H1 (cell line): Measurements from ENCODE around the gene MCAT. TPM values are rescaled to one million over a fixed set of nuclear protein-coding genes. Genes with fewer than 3 reads are reported as not detected.

Experiments used
- CBX8 ChIP-seq: fragments of 300-800, 300-1000 bp; sonication (generic); IDR thresholded peaks from 2 replicates; pipeline ENCODE4 v1.7.1; 2016; ENCODE audit warnings: low read depth, low read length, borderline replicate concordance
- EGR1 ChIP-seq: IDR thresholded peaks from 2 replicates; pipeline ENCODE4 v1.6.1; 2011; ENCODE audit warnings: low read depth, low read length, borderline replicate concordance
- JUN ChIP-seq: IDR thresholded peaks from 2 replicates; pipeline ENCODE4 v1.6.1; 2011; ENCODE audit warnings: low read depth, mild to moderate bottlenecking, improper control_type of control experiment, low read length
- NRF1 ChIP-seq: IDR thresholded peaks from 2 replicates; pipeline ENCODE4 v1.6.1; 2011; ENCODE audit warnings: mild to moderate bottlenecking, low read depth, low read length, improper control_type of control experiment
- POU5F1 ChIP-seq: IDR thresholded peaks from 2 replicates; pipeline ENCODE4 v1.6.1; 2011; ENCODE audit warnings: low read depth, mild to moderate bottlenecking, low read length, moderate library complexity
- RAD21 ChIP-seq, 2 experiments: IDR thresholded peaks in 1 of 2; conservative IDR thresholded peaks in 1 of 2; 2 replicates each; pipeline ENCODE4 v1.6.1; 2011; ENCODE audit warnings: low read depth in 2 of 2, low read length in 2 of 2, improper control_type of control experiment in 1 of 2, inconsistent platforms in 1 of 2, mild to moderate bottlenecking in 1 of 2, moderate library complexity in 1 of 2
- SP2 ChIP-seq: IDR thresholded peaks from 2 replicates; pipeline ENCODE4 v1.6.1; 2012; ENCODE audit warnings: mild to moderate bottlenecking, low read length, inconsistent platforms
- polyA plus RNA-seq, 7 experiments: library from polyadenylated mRNA; depleted of rRNA in 3 of 7; stranded (reverse) in 5 of 7; unstranded in 2 of 7; fragments of >200 nt in 5 of 7; fragments of 200-250 nt in 2 of 7; gene quantifications; 1 replicate in 5 of 7; 2 replicates in 1 of 7; 4 replicates in 1 of 7; pipeline versions ENCODE4 v1.2.1 to v1.2.3, GENCODE V29; 2011 to 2013; ENCODE audit warnings: missing spikeins in 2 of 7, mixed read lengths in 2 of 7
- total RNA-seq: library from RNA; stranded (reverse); fragmentation: NEBNext Ultra II Directional; extraction: Animal tissue kit (Norgen Biotek cat#: 25700); gene quantifications from 2 replicates; pipeline ENCODE4 v1.2.1, GENCODE V29; 2021
- TF ChIP-seq, protein P1 (sequence below): IDR thresholded peaks from 2 replicates; pipeline ENCODE4 v1.6.1; 2012; ENCODE audit warnings: low read length, inconsistent platforms

Gene MCAT
- total and polyA plus RNA-seq, 2 of the 8 experiments (the other 6 are each of a cell fraction or from before 2014, with no cell fraction given): 15.8 to 17.4 TPM

GRCh38 chr22:43171607-43172006 is 28.4 kb upstream of the MCAT start (continued):
- TF ChIP-seq SP2 (no peak), POU5F1 (no peak), CBX8 (no peak), NRF1 (no peak), RAD21 (IDR thresholded peaks at IDR 0.05 in 1 of 2, conservative IDR thresholded peaks at IDR 0.05 in 1 of 2; ENCODE audit: low read depth in 2 of 2, low read length in 2 of 2) (no peak), JUN (no peak), EGR1 (no peak)
- TF ChIP-seq, protein P1, sequence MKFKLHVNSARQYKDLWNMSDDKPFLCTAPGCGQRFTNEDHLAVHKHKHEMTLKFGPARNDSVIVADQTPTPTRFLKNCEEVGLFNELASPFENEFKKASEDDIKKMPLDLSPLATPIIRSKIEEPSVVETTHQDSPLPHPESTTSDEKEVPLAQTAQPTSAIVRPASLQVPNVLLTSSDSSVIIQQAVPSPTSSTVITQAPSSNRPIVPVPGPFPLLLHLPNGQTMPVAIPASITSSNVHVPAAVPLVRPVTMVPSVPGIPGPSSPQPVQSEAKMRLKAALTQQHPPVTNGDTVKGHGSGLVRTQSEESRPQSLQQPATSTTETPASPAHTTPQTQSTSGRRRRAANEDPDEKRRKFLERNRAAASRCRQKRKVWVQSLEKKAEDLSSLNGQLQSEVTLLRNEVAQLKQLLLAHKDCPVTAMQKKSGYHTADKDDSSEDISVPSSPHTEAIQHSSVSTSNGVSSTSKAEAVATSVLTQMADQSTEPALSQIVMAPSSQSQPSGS: no peak
